A549 (cell line): ENCODE data around the gene MPC1.

ENCODE experiments used
- BHLHE40 ChIP-seq: IDR thresholded peaks from 2 replicates; pipeline ENCODE4 v1.6.1; 2012; ENCODE audit warnings: low read depth, low read length, inconsistent platforms
- CHD4 ChIP-seq: fragments of 200-600 bp; sonication (generic); IDR thresholded peaks from 2 replicates; pipeline ENCODE4 v1.6.1; 2016; ENCODE audit warnings: antibody characterized with exemption, mild to moderate bottlenecking, borderline replicate concordance
- CTCF ChIP-seq: fragments of >200 bp; sonication (Bioruptor Twin); formaldehyde crosslinking; IDR thresholded peaks from 3 replicates; pipeline ENCODE4 v1.5.1; 2016
- EHMT2 ChIP-seq: fragments of 200-600 bp; sonication (generic); IDR thresholded peaks from 2 replicates; pipeline ENCODE4 v1.6.1; 2016; ENCODE audit warnings: antibody characterized with exemption, low read depth, mild to moderate bottlenecking, moderate library complexity
- EP300 ChIP-seq, 2 experiments: fragments of >200 bp; sonication (Bioruptor Twin); formaldehyde crosslinking; IDR thresholded peaks; 2 replicates in 1 of 2; 3 replicates in 1 of 2; pipeline ENCODE4 v1.6.1; 2016 to 2017
- MYC ChIP-seq: IDR thresholded peaks from 2 replicates; pipeline ENCODE4 v1.6.1; 2012; ENCODE audit warnings: mild to moderate bottlenecking, inconsistent platforms, low read length, improper control_type of control experiment, borderline replicate concordance
- POLR2AphosphoS2 ChIP-seq: conservative IDR thresholded peaks from 2 replicates; pipeline ENCODE4 v1.6.1; 2012; ENCODE audit warnings: low read length, improper control_type of control experiment, inconsistent platforms
- USF2 ChIP-seq: fragments of 450-650 bp; IDR thresholded peaks from 2 replicates; pipeline ENCODE4 v1.6.1; 2014; ENCODE audit warnings: antibody characterized with exemption

GRCh38 chr6:166353507-166353906 is 29.2 kb downstream of the MPC1 start:
- TF ChIP-seq USF2 (no peak), BHLHE40 (no peak), CTCF (no peak), EHMT2 (no peak), POLR2AphosphoS2 (no peak), CHD4 (no peak), MYC (no peak), EP300 (IDR thresholded peaks at IDR 0.05) (no peak)
